UCSD-AML1 (cell line): ENCODE data around the gene CELF1.
"Not testable (repeated sequence)": the region's sequence is repeated elsewhere in the genome, so short reads cannot be mapped to it uniquely, and the experiment has no call there.

Experiments used
- DNase-seq: peaks from one replicate; lab custom pipeline; 2025; ENCODE audit not compliant: unreplicated experiment; lab: John Stamatoyannopoulos, UW

The CELF1 gene

DNA sequence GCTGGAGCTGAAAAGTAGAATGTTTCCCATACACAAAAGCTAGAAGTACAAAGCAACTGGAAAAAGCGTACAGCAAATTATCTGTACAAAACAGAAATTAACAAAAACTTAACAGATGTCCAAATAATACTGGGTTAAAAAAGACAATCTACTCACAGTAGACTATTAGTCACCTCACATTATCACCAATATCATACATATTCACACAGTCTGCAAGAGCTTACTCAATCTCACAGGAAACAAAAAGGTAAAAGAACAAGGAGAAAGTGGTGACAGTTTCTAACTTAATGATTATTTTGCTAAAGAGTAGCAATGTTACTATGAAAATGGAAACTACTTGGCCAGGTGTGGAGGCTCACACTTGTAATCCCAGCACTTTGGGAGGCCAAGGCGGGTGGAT lies 11.9 kb downstream of the CELF1 start:
- no peak for DNase-seq

DNA sequence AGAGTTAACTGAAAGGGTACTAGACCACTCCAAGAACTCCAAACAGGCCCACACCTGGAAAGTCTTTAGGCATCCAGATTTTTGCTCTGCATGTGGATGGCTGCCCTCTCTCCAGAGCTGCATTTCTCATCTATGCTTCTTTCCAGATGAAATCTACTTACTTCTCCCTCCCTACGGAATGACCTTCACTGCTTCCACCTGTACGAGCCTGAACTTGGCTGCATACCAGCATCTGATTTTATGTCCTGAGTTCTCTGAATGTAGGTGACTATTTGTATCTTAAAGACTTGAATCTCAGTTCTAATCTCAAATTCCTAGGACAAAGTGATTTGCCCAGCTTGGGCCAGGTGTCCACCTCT lies 13.3 kb downstream of the CELF1 start:
- DNase-seq, result no peak

DNA sequence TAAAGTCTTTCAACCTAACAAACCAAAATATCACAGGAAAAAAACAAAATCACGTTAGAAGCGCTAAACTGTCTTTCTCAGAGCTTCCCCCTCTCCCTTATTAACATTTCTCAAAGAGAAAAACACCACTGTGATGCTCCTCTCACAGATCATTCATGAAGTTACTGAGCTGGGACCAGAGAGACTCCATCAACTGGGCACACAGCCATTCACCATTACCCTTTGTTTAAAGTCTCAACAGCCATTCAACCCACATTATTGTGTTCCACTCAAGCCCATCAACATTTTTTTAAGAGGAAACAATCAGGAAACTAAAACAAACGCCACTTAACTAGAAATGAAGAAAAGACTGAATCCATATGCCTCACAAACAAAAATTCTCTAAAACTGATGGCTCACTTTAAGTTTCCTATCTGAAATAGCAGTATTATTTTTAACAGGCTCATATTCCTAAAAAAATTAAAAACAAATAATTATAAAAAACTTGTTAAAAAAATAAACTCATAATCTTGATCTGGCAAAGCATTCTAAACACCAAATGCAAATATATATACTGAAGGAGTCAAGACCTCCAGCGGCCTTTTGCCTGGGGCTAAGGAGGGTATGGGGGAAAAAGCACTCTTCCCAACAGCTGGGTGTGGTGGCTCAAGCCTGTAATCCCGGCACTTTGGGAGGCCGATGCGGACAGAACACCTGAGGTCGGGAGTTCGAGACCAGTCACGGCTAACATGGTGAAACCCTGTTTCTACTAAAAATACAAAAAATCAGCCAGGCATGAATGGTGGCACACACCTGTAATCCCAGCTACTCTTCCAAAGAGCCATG lies 14.0 kb downstream of the CELF1 start:
- DNase-seq, result no peak

DNA sequence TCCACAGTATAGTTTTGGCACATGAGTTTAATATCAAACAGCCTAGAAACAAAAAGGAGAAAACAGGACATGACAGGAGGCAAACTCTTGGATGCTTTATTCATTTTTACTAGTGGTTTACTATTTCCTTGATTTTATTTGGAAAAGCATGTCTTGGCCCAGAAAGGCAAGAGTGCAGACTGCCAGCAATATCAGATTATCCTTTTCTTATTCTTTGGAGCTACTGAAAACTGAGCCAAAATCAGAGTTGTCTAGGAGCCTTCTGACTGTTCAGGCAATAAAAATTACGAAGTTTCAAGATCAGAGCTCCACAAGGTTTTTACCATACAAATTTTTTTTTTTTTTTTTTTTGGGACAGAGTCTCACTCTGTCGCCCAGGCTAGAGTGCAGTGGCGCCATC lies 16.0 kb downstream of the CELF1 start:
- DNase-seq, result no peak

DNA sequence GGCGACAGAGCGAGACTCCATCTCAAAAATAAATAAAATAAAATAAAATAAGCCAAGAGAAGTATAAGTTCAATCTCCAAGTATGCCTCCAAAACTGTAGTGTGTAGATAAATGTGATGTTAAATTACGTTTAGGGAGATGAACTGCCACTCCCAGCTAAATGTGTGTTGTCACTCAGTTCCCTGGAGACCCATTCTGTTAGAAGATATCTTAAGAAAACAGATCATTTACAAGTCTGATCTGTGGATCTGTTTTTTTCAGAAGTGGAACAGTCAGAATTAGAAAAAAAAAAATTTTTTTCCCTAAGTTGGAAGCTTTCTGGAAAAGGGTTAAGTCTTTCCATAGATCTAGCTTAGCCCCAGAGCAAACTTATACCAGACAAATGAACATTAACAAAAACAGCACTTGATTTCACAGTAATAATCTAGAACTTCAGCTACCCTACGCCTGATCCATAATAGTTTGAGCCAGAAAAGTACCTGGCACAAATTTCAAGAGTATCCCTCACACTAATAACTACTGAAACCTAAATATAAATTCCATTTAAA lies 18.2 kb downstream of the CELF1 start:
- no peak for DNase-seq

DNA sequence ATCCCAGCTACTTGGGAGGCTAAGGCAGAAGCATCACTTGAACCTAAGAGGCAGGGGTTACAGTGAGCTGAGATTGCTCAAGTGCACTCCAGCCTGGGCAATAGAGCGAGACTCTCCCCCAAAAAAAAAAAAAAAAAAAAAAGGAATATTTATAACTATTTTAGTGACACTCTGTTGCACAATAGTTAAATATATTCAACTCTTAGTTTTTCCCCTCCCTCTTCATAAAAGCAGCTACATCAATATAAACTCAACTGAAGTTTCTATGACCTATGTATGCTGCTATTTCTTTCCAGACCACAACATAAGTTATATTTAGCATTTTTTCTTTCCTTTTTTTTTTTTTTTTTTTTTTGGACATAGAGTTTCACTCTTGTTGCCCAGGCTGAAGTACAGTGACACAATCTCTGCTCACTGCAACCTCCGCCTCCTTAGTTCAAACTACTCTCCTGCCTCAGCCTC lies 19.2 kb downstream of the CELF1 start:
- DNase-seq, result no peak

DNA sequence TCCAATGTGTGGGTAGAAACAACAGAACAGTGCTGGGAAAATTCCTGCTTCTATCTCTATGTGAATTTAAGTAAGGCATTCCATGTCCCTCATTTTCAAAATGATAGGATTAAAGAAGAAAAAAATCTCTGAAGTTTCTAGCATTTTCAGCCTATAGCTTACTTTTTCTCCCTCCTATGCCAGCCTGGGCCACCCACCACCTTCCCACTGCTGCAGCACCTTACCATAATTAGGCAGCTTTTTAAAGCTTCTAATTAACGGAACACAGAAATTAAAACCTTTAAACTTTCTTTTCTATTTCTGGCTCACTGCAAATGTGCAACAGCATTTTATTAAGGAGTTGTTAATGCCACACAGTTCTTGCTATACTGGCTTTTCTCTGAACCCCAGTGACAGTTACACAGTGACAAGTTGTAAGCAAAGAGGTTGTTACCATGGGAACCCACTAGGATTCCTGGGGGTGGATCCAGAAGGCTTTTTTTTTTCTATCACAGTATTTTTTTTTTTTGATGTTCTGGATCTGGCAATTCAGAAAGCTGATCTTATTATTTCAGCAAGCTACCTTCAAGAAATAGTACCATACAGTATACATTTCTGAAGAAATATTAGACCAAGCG lies 20.2 kb downstream of the CELF1 start:
- no peak for DNase-seq

DNA sequence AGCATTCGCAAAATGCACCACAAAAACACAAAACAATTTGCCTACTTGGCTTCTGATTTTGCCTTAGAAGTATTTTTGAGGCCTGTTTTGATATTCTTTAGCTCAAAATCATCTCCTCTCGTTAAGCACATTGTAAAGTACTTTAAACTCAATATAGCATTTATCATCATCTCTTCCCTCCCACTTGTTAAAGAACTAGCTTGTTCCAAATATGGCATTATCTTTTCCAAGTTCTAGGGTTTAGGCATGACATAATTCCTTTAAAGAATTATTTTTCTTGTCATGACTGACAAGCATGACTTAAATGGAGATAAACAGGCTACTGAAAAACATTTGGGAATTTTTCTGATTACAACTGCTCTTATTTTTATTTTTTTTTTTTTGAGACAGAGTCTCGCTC lies 21.3 kb downstream of the CELF1 start:
- no peak for DNase-seq

DNA sequence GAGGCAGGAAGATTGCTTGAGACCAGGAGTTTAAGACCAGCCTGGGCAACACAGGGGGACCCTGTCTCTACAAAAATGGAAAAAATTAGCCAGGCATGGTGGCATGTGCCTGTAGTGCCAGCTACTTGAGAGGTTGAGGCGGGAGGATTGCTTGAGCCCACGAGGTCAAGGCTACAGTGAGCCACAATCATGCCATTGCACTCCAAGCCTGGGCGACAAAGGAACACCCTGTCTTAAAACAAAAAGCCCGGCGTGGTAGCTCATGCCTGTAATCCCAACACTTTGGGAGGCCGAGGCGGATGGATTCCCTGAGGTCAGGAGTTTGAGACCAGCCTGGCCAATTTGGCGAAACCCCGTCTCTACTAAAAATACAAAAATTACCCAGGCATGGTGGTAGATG lies 22.2 kb downstream of the CELF1 start:
- DNase-seq, result not testable (repeated sequence)

DNA sequence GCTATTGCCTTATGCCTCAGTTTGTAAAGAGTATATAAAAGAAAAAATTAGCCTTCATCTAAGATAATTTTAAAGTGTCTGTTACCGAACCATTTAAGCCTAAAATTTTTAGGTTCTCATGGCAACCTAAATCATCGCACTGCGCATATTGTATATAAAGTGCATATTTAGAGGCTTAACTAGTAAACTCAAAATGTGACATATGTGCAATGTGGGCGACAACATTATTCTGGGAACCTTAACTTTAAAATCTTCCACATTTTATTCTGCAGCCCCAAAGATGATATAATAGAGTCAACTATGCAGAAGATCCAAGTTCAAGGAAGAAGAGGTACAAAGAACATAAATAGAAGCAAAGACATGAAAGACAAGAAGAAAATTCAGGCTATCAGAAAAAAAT lies 23.0 kb downstream of the CELF1 start:
- no peak for DNase-seq

DNA sequence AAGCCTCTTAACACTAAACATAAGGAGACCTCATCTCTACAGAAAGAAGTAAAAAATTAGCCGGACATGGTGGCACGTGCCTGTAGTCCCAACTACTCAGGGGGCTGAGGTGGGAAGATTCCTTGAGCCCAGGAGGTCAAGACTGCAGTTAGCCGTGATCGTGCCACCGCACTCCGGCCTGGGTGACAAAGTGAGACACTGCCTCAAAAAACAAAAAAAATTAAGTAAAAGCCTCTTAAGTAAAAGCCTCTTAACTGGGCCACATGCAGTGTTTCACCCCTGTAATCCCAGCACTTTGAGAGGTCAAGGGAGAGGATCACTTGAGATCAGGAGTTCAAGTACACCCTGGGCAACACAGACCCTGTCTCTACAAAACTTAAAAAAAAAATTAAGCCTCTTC lies 25.7 kb downstream of the CELF1 start:
- DNase-seq, result no peak

DNA sequence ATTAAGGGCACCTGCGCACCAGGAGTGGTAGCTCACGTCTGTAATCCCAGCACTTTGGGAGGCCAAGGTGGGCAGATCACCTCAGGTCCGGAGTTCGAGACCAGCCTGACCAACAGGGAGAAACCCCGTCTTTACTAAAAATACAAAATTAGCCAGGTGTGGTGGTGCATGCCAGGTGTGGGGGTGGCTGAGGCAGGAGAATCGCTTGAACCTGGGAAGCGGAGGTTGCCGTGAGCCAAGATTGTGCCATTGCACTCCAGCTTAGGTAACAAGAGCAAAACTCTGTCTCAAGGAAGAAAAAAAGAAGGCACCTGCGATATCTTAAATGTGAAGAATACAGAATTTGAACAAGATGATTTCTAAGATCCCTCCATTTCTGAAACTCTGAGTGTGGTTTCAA lies 26.9 kb downstream of the CELF1 start:
- DNase-seq, result not testable (repeated sequence)

DNA sequence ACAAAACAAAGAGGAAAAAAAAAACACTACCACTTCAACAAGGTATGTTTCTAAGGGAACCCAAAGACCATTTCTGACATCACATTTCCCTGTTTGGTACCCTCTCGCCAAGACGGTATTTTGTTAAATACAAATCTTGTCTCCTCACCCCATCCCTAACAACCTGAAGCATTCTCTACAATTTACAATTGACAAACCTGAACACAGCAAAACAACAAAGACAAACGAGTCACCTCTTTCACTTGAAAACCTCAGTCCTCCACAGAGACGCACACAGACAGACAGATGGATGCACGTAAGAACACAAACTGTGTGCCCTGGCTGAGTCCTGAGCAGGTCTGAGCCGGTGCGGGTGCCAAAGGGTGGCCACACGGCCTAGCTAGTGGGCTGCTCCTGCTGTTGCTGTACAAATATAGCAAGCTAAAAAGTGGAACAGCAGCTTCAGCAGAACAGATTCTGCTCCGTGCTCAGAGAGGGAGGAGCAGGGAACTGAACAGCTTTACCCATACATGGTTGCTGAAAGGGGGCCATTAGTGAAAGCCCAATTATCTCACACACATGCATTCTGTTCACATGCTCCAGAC lies 28.5 kb downstream of the CELF1 start:
- DNase-seq, result no peak

DNA sequence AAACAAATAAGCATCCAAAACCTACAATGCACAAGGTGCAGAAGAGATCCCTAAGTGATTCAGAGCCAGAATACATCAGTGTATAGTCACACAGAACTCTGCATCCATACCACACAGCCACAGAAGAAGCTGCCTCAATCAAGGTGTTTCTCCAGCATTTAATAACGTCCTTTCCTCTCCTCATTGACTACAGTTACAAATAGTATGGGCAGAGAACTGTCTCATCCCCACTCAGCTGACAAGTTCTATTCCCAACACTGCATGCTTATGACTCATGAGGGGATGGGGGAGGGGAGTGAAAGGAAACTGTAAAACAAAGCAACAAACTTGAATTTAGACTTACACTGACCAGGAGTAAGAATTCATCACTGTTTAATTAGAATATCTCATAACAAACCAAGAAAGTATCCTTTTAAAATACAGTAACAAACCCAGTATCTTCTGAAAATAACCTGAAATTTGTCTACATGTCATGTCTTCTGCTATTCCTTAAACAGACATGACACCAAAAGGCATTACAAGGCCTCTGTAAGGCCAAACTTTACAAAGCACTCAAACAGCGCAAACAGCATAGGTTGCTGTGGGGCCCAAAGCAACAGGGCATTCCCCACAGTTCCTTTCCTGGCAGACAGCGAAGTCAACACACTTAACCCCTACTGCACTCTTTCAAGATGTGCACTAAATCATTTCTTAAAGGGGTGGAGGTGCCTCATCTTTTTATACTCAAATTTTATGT lies 29.3 kb downstream of the CELF1 start:
- DNase-seq, result no peak

DNA sequence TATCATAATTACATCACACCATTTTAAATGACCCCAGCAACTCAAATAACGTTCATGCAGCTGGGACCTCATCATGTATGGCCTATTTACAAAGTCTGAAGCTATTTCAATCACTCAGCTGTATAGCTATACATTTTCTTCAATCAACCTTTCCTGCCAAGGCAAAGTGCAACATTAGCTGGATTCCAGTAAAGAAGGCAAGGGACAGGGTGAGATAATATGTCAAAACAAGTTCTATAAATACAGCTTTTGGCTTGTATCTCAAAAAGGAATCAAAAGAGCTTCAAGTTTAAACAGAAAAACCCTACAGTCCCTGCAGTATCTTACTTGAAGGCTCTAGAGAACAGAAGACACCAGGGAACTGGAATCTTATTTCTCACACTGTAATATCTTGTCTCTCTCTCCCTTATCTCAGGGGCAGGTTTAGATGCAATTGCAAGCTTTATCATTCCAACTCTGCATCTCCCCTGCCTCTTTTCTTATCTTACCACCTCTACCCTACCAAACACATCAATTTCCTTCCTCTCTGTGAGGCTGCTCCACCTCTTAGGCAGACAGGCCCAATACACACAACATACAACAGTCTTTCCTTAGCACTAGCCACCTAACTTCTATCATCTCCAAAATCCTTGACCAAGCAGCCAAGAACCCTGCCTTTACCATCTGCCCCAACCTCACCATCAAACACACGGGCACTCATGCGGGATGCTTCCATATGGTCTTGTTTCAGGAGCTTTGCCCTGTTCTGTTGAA lies 34.5 kb downstream of the CELF1 start:
- DNase-seq, result no peak

DNA sequence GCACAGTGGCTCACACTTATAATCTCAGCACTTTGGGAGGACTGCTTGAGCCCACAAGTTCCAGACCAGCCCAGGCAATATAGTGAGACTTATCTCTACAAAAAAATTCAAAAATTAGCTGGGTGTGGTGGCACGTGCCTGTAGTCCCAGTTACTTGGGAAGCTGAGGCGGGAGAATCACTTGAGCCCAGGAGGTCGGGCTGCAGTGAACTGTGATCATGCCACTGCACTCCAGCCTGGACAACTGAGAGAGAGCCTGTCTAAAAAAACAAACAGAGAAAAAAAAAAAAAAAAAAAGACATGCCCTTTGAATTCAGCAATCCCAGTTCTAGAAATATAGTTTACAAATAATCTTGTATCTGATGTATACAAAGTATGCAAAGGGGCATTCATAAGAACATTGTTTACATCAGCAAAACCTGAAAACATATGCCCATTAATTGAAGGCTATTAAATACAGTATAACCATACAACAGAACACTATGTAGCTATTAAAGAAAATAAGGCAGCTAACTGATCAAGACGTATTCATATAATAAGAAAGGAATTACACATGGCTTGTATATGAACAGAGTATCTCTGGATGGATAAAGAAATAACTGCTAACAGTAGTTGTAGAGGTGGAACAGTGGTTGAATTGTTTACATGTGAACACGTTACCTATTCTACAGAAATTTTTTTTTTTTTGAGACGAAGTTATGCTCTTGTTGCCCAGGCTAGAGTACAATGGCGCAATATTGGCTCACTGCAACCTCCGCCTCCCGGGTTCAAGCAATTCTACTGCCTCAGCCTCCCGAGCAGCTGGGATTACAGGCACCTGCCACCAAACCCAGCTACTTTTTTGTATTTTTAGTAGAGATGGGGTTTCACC lies 35.7 kb downstream of the CELF1 start:
- DNase-seq, result no peak

DNA sequence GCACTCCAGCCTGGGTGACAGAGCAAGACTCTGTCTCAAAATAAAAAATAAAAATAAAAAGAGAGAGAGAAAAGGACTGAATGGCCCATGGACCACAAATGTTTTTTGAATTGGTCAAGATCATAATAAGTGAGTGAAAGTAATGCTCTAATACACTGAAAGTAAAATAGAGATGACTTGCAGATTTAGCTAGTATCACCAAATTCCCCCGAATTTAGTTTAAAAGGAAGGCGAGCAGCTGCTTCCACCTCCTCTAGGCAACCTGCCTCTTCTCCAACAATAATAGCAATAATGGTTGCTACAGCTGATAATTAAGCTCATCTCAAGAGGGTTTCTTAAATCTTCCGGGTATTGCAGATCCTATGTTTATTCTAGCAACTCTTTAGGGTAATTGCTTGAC lies 36.8 kb downstream of the CELF1 start:
- no peak for DNase-seq

DNA sequence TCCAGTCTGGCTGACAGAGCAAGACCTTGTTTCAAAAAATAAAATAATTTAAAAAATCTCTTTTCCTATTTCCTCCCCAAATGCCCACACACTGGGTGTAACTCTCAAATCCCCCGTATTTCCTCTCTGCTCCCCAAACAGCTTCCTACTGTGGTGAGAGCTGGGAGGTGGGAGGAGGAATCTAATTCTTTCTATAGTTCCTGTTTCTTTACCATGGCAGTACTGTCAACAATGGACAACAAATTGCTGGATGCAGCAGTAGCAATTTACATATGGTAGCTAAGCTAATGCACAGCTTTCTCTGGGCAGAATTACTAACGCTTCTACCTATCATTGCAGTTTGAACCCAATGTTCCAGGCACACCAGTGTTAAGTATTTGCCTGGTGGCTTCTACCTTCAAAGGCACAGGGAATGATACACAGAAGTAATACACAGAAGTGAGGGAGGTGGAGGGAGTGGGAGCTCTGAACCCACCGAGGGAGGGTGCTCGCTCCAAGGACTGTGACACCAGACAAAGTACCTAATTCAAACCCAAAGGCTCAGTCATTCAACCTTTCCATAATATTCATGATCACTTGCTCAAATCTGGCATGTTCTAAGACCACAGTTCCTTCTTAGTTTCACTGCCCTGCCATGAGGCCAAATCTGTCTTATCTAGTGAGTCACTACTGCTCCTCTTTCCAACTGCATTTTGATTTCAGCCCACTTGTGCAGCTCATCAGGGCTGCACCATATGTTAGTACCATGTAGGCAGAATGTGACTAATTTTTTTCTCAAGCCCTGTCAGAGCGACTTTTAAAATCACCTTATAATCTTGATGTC lies 37.9 kb downstream of the CELF1 start:
- no peak for DNase-seq

DNA sequence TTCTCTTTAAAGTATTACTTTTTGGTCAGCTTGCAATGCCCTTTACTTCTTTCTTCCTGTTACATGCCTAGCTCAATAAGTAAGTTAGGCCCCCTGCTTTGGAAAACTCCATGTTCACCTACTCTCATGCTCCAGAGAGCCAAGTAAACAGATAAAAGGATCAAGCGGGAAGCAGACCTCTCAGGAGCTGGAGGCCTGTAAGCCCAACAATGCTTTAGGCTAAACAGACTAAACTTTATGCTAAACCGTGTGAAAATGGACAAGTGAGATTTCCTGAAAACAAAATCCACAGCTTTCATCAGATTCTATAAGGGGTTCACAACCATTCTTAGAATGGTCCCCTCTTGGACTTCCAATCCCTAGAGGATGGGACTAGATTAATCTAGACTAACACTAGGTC lies 40.2 kb downstream of the CELF1 start:
- DNase-seq, result no peak
